Stimulated activated CD4-positive, alpha-beta T cell treated with anti-CD3 and anti-CD28 coated beads, Interleukin-12 subunit alpha, Interleukin-12 subunit beta, amount 100 ng/mL, for 4 hours (primary cell): Measurements from ENCODE around the gene NDST1.

Experiments used
- DNase-seq: peaks from one replicate; pipeline ENCODE4 v3.0.0-alpha.2; 2020

The NDST1 gene

GRCh38 chr5:150573867-150574817 is 66.2 kb downstream of the NDST1 start:
- no peak for DNase-seq

GRCh38 chr5:150574818-150575547 is 67.1 kb downstream of the NDST1 start:
- no peak for DNase-seq

DNA sequence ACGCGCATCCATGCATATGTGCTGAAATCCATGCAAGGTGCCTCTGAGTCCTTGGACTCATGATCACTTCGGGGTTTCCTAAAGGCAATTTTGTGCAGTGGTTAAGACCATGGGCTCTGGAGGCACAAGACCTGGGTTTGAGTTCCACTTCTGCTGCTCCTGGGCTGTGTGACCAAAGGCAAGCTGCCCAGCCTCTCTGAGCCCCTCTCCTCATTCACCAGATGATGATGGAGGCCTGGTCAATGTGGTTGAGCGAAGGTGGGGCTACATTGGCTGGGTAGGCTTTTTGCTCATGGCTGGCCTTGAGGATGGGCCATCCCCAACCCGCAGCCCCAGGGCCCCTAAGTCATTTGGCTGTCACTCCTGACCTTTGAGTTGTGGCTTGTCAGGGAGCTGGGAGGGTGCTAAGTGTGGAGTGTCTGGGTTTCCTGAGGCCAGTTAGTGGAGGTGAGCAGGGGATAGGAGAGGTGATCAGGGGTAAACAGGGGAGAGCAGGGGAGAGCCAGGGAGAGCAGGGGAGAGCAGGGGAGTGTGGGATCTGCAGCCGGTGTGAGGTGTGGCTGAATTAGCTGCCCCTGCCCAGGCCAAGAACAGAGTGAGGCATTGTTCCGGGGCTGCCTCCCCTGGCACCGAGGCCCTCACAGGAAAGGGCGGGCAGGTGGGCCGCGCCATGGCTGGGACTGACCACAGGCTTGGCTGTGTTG is 68.0 kb downstream of the NDST1 start:
- DNase-seq: no peak

- no peak for DNase-seq
Observed at GRCh38 chr5:150576449-150576949, 68.6 kb downstream of the NDST1 start.

DNA sequence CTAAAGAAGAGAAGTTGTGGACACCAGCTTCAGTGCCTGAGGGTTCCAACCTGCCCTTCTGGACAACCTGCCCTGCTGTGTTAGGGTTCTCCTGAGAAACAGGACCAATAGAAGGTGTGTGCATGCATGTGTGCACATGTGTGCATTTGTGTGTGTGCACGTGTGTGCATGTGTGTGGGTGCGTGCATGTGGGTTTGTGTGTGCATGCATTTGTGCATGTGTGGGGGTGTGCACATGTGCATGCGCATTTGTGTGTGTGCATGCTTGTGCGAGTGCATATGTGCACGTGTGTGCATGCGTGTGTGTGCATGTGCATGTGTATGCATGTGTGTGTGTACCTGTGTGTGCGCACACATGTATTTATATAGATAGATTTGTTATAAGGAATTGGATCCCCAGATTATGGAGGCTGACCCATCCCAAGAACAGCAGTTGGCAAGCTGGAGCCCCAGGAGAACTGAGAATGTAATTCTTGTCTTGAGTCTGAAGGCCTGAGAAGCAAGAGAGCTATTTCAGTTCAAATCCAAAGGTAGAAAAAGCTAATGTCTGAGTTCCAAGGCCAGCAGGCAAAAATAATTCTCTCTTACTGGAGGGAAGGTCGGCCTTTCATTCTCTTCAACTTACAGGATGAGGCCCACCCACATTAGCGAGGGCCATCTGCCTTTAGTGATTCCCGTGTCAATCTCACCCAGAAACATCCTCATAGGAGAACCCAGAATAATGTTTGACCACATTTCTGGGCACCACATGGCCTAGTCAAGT is 69.6 kb downstream of the NDST1 start:
- DNase-seq: no peak

DNA sequence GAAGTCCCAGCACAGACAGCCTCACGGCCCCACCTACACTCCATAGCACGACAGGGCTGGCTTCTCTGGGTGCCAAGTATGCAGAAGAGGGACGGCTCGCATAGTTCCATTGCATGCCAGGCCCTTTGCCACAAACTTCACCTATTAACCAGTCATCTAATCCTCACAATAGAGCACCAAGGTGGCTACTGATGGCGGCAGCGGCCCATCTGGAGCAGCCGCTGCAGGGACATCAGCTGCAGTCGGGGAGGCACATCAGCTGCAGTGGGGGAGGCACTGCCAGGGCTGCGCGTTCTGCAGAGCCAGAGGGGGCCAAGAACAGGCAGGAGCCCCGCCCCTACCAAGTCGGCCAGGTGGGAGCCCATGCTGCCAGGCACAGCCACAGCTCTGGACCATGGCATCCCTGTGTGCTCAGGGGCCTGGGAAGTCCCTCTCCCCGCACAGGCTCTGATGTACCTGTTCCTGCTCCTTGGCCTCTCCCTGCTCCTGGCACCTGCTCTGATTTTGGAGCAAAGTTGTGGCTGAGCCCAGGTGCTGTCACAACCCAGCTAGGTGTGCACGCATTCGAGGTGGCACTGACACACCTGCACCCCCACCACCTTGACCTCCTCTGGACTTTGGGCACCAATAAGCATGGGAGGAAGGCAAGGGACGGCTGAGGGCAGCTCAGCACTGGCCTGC is 71.0 kb downstream of the NDST1 start:
- DNase-seq: no peak

DNA sequence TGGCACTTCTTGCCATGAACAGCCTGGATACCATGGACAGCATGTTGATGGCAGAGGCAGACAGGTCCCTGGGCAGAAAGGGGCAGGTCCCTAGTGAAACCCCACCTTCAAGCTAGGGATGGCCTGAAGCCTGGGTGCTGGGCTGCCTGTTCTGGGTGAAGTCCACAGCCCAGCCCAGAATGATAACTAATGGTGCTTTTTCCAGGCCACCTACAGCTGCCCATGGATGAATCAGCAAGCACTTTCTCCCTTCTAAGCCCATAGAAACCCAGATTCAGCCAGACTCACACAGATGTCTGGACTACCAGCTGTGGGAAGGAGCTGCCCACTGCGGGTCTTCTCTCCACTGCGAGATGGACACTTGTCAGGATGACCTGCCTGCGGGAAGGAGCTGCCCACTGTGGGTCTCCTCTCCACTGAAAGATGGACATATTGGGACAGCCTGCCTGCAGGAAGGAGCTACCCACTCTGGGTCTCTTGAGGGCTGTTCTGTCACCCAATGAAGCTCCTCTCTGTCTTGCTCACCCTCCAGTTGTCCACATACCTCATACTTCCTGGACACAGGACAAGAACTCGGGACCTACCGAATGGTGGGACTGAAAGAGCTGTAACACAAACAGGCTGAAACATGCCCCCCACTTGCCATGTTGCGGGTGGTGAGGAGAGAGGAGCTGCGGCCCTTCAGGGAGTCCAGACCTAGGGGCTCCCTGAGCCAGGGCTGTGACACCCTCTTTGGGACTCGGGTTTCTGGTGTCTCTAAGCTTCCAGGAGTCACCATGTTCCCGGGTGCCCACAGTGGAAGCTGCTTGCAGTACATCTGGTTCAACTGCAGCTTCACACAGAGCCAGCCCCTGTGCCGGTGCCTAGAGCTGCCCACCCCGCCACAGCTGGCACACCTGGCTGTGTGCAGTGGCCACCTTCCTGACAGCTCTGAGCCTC is 71.8 kb downstream of the NDST1 start:
- no peak for DNase-seq

DNA sequence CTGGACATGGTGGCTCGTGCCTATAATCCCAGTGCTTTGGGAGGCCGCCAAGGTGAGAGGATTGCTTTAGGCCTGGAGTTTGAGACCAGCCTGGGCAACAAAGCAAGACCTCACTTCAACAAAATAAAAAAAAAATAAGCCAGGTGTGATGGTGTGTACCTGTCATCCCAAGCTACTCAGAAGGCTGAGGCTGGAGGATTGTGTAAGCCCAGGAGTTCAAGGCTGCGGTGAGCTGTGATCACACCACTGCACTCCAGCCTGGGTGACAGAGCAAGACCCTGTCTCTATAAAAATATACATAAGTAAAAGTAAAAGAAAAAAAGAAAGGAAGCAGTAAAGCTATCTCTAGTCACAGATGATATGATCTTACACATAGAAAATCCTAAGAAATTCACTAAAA is 73.0 kb downstream of the NDST1 start:
- no peak for DNase-seq

DNA sequence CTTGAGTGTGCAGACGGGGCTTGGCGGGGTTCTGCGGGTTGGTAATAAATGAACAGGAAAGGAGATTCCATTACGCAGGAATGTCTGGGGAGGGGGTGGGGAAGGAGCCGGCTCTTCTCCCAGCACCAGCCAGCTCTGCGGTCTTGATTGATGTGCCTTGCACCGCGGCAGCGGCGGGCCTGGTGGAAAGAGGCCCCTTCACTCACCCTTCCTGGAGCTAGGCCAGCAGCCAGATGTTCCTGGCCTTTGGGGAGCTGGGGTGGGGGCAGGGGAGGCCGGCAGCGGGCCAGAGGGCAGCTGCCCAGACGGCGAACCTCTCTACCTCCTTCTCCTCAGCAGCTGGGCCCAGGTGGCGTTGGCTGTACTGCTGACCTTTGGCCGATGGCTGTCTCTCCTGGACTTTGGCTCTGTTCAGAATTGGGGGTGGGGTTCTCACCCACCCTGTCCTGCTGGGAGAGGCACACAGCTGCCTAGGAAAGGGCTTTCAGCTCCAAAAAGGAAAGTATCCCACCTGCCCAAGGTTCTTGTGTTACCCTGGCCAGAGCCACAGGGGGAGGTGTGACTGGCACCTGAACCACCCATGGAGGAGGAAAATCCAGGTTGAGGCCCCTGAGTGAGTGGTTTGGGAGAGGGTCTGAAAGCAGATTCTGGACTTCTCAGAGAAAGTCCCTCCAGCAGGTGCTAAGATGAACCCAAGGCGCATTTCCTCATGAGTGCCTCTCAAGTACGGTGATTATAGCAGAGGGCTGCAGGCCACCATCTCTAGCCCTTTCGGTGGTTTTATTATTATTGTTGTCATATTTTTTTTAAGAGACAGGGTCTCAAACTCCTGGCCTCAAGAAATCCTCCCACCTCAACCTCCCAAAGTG is 74.5 kb downstream of the NDST1 start:
- DNase-seq: no peak

DNA sequence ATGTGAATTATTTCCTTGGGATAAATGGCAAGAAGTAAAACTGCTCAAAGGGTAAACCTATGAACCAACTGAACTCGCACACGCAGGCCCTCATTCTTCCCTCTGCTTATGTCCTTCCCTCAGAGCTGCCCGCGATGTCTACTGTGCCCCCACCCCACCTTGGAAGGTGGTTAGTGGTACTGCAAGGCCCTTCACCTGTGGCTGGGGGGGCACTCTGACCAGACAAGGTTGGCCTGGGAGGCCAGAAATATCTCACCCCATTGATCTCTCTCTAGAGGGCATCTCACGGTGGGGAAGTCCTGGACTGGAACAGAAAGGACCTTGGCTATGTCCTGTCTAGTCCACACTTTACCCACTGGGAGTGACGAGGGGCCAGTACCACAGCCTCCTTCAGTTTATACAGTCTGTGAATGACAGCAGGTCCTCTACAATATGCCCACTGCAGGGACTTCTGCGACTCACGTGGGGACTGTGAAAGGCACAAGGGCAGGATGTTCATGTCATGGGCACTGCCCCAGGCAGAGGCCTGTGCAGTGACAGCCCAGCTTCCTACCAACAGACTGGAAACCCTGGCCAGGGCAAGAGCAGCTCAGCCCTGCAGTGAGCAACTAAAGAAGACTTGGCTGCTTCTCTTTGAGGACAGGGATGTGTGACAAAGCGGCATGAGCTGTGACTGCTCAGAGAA is 75.8 kb downstream of the NDST1 start:
- no peak for DNase-seq

- DNase-seq: no peak
Observed at GRCh38 chr5:150584556-150585335, 76.8 kb downstream of the NDST1 start.

DNA sequence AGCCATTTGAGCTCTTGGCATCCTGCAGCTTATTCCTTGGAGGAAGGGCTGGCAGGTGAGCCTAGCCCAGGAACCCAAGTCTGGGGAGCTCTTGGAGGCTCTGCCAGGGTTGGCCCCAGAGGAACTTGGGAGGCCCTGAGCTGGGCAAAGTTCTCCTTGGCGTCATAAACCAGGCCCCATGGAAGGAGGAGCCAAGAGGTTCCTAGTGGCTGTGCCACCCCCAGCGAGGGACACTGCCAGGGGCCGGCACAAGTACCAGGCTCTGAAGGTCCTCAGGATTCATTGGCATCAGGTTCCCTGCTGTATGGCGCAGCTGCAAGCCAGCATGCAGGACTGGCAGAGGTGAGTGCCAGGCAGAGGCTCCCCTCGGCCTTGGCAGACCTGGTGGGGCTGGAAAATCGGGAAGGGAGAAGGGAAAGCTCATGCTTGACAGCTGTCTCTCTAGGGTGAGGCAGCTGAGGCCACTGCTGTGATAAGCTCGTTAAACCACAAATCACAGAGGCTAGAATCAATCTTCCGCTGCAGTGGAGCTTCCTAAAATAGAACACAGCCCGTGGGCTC is 77.9 kb downstream of the NDST1 start:
- DNase-seq: no peak

DNA sequence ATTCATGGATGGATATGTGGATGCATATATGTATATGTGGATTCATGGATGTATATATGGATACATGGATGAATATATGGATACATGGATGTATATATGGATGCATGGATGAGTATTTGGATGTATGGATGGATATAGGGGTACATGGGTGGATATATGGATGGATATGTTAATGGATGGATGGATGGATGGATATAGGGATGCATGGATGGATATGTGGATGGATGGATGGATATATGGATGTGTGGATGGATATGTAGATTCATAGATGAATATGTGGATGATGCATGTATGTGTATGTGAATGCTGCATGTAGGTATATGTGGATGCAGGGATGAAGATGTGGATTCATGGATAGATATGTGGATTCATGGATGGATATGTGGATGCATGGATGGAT is 79.1 kb downstream of the NDST1 start:
- DNase-seq: no peak

- no peak for DNase-seq
Observed at GRCh38 chr5:150587856-150588595, 80.1 kb downstream of the NDST1 start.

- no peak for DNase-seq
Observed at GRCh38 chr5:150588596-150588890, 80.6 kb downstream of the NDST1 start.

DNA sequence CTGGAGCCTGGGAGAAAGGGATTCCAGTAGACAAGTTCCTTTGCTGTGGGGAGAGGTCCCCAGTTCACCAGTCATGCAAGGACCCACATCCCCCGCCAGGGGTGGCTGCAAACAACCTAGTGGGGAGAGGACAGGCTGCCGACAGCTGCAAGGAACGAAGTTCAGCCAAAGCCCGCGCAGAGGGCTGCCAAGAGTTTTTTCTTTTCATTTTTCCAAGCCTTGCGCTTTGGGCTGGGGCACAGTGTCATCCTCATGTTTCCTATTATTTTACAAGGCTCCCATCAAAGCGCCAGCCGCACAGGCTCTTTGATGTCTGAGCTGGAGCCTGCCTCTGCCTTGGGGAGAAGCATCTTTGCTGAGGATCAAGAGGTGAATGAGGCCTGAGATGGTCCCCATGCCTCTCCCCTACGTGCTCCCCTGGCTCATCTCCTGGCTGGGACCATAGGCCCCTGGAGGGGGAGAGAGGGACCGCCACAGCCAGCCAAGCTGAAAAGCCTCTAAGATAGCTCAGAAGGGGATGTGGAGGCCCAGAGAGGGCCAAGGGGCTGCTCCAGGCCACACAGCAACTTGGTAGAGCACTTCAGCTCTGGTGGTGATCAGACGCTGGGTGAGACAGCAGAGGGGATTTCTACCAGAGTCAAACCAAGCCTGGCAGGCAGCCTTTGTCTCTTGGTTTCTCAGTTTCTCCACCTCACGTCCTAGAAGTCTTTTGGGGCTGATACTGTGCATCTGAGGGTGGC is 82.1 kb downstream of the NDST1 start:
- DNase-seq: no peak
